ENCODE measurements around the gene UST.

UST gene

GRCh38 chr6:148934539-148934938 is 187.7 kb downstream of the UST start:
- Histone ChIP-seq H3K4me3 (ENCODE audit: low read depth, low read length) (no peak overlapping the region), H3K27me3 (replicated peaks) (no peaks in the 10 kb centered on the region), H3K27ac (no peak overlapping the region), H3K36me3 (replicated peaks) (no peaks in the 10 kb centered on the region)
- TF ChIP-seq, protein P1, sequence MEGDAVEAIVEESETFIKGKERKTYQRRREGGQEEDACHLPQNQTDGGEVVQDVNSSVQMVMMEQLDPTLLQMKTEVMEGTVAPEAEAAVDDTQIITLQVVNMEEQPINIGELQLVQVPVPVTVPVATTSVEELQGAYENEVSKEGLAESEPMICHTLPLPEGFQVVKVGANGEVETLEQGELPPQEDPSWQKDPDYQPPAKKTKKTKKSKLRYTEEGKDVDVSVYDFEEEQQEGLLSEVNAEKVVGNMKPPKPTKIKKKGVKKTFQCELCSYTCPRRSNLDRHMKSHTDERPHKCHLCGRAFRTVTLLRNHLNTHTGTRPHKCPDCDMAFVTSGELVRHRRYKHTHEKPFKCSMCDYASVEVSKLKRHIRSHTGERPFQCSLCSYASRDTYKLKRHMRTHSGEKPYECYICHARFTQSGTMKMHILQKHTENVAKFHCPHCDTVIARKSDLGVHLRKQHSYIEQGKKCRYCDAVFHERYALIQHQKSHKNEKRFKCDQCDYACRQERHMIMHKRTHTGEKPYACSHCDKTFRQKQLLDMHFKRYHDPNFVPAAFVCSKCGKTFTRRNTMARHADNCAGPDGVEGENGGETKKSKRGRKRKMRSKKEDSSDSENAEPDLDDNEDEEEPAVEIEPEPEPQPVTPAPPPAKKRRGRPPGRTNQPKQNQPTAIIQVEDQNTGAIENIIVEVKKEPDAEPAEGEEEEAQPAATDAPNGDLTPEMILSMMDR (IDR thresholded peaks at IDR 0.05; ENCODE audit: low read depth, low read length, missing control alignments), result no peak
- peak; percentile 41 for DNase-seq
- in situ Hi-C loops (cut with HindIII; ENCODE audit: low pct_ligation_motif_present, low sequenced_read_pairs), result no loop called here

DNA sequence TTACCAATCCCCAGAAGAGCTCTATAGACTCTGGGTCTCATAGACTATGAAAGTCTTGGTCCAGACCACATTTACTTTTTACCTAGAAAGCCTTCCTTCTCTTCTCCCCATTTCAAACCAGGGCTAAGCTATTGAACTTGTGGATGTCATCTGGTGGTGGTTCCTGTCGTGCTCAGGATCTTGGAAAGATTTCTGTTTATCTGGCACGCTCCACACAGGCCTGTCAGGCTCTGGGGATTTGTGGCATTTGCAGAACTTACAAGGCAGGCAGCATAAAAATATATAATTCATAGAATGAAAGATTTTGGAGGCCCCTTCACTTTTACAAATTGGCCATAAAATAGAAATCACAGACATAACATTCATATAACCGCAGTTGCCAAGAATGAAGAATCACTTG is 188.1 kb downstream of the UST start:
- no peak for DNase-seq
- Histone ChIP-seq H3K4me3 (ENCODE audit: low read depth, low read length) (no peak overlapping the region), H3K36me3 (replicated peaks) (no peaks in the 10 kb centered on the region), H3K27me3 (replicated peaks) (no peaks in the 10 kb centered on the region), H3K27ac (no peak overlapping the region)
- in situ Hi-C loops (cut with HindIII; ENCODE audit: low pct_ligation_motif_present, low sequenced_read_pairs), result no loop called here
- TF ChIP-seq, protein P1 (IDR thresholded peaks at IDR 0.05; ENCODE audit: low read depth, low read length, missing control alignments), result no peak

DNA sequence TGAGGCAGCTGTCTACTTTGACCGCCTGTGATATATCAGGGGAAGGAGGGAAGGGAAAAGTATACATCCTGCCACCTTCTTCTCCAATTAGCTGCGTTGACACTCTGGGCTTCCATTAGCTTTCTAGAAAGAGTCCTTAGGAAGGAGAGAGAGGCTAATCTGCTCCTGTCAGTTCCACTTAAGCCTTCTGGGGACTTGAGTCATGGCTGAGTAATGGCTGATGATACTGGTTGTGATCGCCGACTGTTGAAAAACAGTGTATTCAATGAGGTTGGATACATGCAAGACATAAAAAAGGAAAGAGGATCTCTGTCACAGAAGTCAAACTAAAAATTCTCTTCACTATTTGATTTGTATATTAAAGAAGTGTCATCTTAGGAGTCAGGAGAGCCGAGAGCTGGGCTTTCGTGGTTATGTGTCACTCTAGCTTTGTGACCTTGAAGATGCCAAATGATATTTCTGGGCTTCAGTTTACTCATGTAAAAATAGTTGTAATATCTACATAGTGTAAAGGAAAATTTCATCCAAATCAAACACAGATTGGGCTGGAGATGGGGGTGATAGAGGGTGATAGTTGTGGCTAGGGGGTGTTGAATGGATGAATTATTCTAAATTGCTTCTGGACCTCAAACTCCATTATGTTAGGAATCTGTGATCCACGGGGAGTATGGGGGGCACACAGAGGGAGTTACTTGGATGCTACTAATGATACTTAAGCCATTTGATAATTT is 189.0 kb downstream of the UST start:
- Histone ChIP-seq H3K36me3 (replicated peaks) (no peaks in the 10 kb centered on the region), H3K27me3 (replicated peaks) (no peaks in the 10 kb centered on the region), H3K27ac (no peak overlapping the region), H3K4me3 (ENCODE audit: low read depth, low read length) (no peak overlapping the region)
- in situ Hi-C loops (cut with HindIII; ENCODE audit: low pct_ligation_motif_present, low sequenced_read_pairs), result no loop called here
- TF ChIP-seq, protein P1 (IDR thresholded peaks at IDR 0.05; ENCODE audit: low read depth, low read length, missing control alignments), result no peak
- DNase-seq, result peak; percentile 68

DNA sequence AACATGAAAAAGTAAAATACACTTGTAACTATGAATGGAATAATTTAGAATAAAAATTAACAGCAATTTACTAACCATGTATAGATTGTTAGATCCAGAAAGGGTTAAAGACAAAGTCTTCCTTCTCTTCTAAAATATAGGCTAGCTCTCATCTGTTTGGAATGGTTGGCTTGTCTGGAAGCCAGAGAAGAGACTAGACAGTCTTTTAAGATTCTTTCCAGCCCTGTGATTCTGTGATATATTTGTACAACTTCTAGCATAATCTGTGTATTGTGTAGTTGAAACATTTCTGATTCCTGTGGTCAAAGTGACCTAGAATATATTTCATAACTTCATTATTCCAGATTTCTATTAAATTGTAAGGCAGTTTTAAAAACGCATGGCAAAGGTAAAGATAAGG is 196.6 kb downstream of the UST start:
- no peaks in the 10 kb centered on the region for H3K27me3 ChIP-seq (replicated peaks)
- TF ChIP-seq, protein P1 (IDR thresholded peaks at IDR 0.05; ENCODE audit: low read depth, low read length, missing control alignments), result no peak
- H3K27ac ChIP-seq, result no peak overlapping the region
- no peak for DNase-seq
- H3K36me3 ChIP-seq (replicated peaks), result no peaks in the 10 kb centered on the region
- H3K4me3 ChIP-seq (ENCODE audit: low read depth, low read length), result no peak overlapping the region
- in situ Hi-C loops (cut with HindIII; ENCODE audit: low pct_ligation_motif_present, low sequenced_read_pairs), result no loop called here

GRCh38 chr6:148944608-148945007 is 197.8 kb downstream of the UST start:
- H3K36me3 ChIP-seq (replicated peaks), result no peaks in the 10 kb centered on the region
- H3K27ac ChIP-seq, result no peak overlapping the region
- DNase-seq, result no peak
- no peaks in the 10 kb centered on the region for H3K27me3 ChIP-seq (replicated peaks)
- H3K4me3 ChIP-seq (ENCODE audit: low read depth, low read length), result no peak overlapping the region
- TF ChIP-seq, protein P1 (IDR thresholded peaks at IDR 0.05; ENCODE audit: low read depth, low read length, missing control alignments), result no peak
- in situ Hi-C loops (cut with HindIII; ENCODE audit: low pct_ligation_motif_present, low sequenced_read_pairs), result no loop called here
